Nephron (organoid): ENCODE measurements around the gene OTOG.

Experiments
- H3K27ac Mint-ChIP-seq, 3 experiments: 2 replicates each; pipeline ENCODE4 v1.8.0; 2020; ENCODE audit warnings: mixed read lengths in 3 of 3, mild to moderate bottlenecking in 2 of 3, moderate library complexity in 1 of 3
- H3K27me3 Mint-ChIP-seq: 2 replicates; pipeline ENCODE4 v1.8.0; 2021; ENCODE audit warnings: low read depth, mild to moderate bottlenecking, moderate library complexity, mixed read lengths
- H3K36me3 Mint-ChIP-seq: 2 replicates; pipeline ENCODE4 v1.8.0; 2020; ENCODE audit warnings: low read depth, mixed read lengths
- H3K4me1 Mint-ChIP-seq: 2 replicates; pipeline ENCODE4 v1.8.0; 2020; ENCODE audit warnings: mixed read lengths
- H3K4me3 Mint-ChIP-seq, 3 experiments: 2 replicates each; pipeline ENCODE4 v1.8.0; 2020; ENCODE audit warnings: mild to moderate bottlenecking in 3 of 3, mixed read lengths in 3 of 3, moderate library complexity in 2 of 3
- H3K9me3 Mint-ChIP-seq: 2 replicates; pipeline ENCODE4 v1.8.0; 2020; ENCODE audit warnings: mixed read lengths
- CTCF ChIP-seq, 3 experiments: fragments of 200-600 bp; sonication (generic); IDR thresholded peaks; one replicate each; pipeline ENCODE4 v1.5.0; 2021; ENCODE audit warnings: antibody characterized with exemption in 3 of 3; ENCODE audit not compliant: unreplicated experiment in 3 of 3

Gene OTOG

DNA sequence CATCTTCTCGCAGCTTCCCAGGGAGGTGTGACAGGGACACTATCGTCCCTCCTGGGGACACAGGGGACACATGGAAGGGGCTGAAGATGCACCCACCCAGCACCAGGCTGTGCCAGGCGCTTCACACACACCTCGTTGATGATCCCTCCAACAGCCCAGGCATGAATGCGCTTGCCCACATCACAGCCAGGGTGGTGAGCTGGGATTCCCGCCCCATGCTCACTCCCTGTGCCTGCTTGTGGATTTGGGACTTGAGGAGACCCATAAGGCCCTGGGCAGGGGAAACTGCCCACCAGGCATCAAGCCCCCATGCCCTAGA is 57.8 kb downstream of the OTOG start:
- Mint-ChIP-seq H3K9me3 (no peaks in the 10 kb centered on the region), H3K36me3 (no peaks in the 10 kb centered on the region), H3K4me1 (peaks cover 17% of the 10 kb centered on the region), H3K4me3 (no peak overlapping the region), H3K27me3 (peaks cover 49% of the 10 kb centered on the region), H3K27ac (no peak overlapping the region)
- TF ChIP-seq CTCF (IDR thresholded peaks at IDR 0.05; ENCODE audit: unreplicated experiment in 3 of 3): no peak

- no peak overlapping the region for H3K27ac Mint-ChIP-seq
- peaks cover 56% of the 10 kb centered on the region for H3K27me3 Mint-ChIP-seq
- H3K36me3 Mint-ChIP-seq: no peaks in the 10 kb centered on the region
- H3K9me3 Mint-ChIP-seq: no peaks in the 10 kb centered on the region
- no peak for TF ChIP-seq CTCF (IDR thresholded peaks at IDR 0.05; ENCODE audit: unreplicated experiment in 3 of 3)
- no peak overlapping the region for H3K4me3 Mint-ChIP-seq
- H3K4me1 Mint-ChIP-seq: peaks cover 17% of the 10 kb centered on the region
Observed at GRCh38 chr11:17605651-17606122, 58.6 kb downstream of the OTOG start.

DNA sequence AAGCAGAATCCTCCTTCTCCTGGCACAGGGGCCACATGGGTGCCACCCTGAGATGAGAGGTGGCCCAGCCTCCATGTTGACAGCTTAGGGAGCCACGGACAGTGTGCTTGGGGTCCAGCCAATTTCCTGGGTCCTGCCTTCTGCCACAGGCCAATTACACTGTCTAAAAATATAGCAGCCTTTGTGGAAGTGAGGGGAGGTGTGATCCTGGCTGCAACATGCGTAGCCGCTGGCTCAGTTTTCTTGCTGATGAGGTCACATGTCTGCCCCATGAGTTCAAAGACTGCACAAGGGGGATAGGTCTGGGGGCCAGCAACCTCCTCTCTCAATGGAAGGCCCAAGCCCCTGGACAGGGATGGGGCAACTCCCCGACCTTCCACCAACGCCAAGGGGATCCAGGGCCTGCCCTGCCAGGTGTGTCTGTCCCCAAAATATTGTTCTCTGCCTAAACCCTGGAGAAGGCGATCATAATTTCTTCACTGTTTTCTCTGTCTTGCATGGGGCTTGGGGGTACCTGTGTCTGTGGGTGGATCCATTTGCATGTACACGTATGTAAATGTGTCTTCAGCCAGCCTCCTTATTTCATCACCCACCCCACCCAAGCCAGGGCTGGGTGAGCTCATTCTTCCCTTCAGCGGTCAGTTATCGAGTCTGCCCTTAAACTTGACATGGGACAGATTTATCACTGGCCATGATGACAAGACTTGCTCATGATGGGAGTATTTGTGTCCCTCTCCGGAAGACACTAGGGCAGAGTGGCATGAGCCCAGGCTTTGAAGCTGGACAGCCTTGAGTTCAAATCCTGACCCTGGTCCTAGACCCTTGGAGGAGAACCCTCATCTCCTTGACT is 59.4 kb downstream of the OTOG start:
- Mint-ChIP-seq H3K4me3 (no peak overlapping the region), H3K4me1 (peaks cover 10% of the 10 kb centered on the region), H3K36me3 (no peaks in the 10 kb centered on the region), H3K27me3 (peaks cover 52% of the 10 kb centered on the region), H3K27ac (no peak overlapping the region), H3K9me3 (no peaks in the 10 kb centered on the region)
- no peak for TF ChIP-seq CTCF (IDR thresholded peaks at IDR 0.05; ENCODE audit: unreplicated experiment in 3 of 3)

DNA sequence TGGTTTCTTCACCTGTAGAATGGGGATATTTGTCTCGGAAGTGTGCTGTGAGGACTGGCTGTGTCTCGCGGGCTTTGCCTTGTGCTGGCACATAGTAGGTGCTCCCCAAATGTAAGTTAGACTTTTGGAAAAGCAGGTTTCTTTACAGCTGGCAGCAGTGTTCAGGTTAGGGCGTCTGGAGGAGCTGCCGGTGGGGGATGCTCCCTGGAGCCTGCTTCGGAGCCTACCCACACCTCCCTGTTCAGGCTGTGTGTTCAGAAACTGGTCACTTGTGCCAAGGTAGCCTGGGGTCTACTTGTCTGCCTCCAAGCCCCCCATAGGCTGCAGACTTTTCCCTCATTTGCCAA is 60.0 kb downstream of the OTOG start:
- Mint-ChIP-seq H3K27me3 (peaks cover 49% of the 10 kb centered on the region), H3K9me3 (no peaks in the 10 kb centered on the region), H3K4me1 (peaks cover 5% of the 10 kb centered on the region), H3K4me3 (no peak overlapping the region), H3K36me3 (no peaks in the 10 kb centered on the region), H3K27ac (no peak overlapping the region)
- TF ChIP-seq CTCF (IDR thresholded peaks at IDR 0.05; ENCODE audit: unreplicated experiment in 3 of 3): no peak

GRCh38 chr11:17607591-17608570 is 60.8 kb downstream of the OTOG start:
- Mint-ChIP-seq H3K4me1 (peaks cover 5% of the 10 kb centered on the region), H3K36me3 (no peaks in the 10 kb centered on the region), H3K9me3 (no peaks in the 10 kb centered on the region), H3K27me3 (peaks cover 45% of the 10 kb centered on the region), H3K27ac (no peak overlapping the region), H3K4me3 (no peak overlapping the region)
- no peak for TF ChIP-seq CTCF (IDR thresholded peaks at IDR 0.05; ENCODE audit: unreplicated experiment in 3 of 3)
